Measurements from ENCODE around the gene RLF.

RLF gene

GRCh38 chr1:40141878-40142535 is 19.2 kb upstream of the RLF start:
- no peak overlapping the region for H3K9ac ChIP-seq (ENCODE audit: low read depth in 1 of 2, low read length in 2 of 2)
- H3K27ac ChIP-seq (ENCODE audit: low read depth, low read length): no peak overlapping the region
- no peaks in the 10 kb centered on the region for H3K9me3 ChIP-seq (ENCODE audit: control insufficient read depth in 1 of 2, low read length in 2 of 2)
- no peaks in the 10 kb centered on the region for H3K36me3 ChIP-seq (ENCODE audit: control insufficient read depth in 1 of 2, insufficient read depth in 2 of 2, low read length in 2 of 2)
- H3K4me1 ChIP-seq (ENCODE audit: control insufficient read depth in 1 of 2, insufficient read depth in 2 of 2, low read length in 2 of 2): no peaks in the 10 kb centered on the region
- H3K4me3 ChIP-seq (ENCODE audit: low read depth in 1 of 2, low read length in 2 of 2): no peak overlapping the region
- peaks cover 3 to 8% of the 10 kb centered on the region in 2 donors for H3K27me3 ChIP-seq (ENCODE audit: control insufficient read depth in 1 of 2, insufficient read depth in 2 of 2, low read length in 2 of 2)

GRCh38 chr1:40143891-40144575 is 17.2 kb upstream of the RLF start:
- Histone ChIP-seq H3K36me3 (ENCODE audit: control insufficient read depth in 1 of 2, insufficient read depth in 2 of 2, low read length in 2 of 2) (no peaks in the 10 kb centered on the region), H3K4me1 (ENCODE audit: control insufficient read depth in 1 of 2, insufficient read depth in 2 of 2, low read length in 2 of 2) (no peaks in the 10 kb centered on the region), H3K27ac (ENCODE audit: low read depth, low read length) (no peak overlapping the region), H3K9ac (ENCODE audit: low read depth in 1 of 2, low read length in 2 of 2) (no peak overlapping the region), H3K27me3 (ENCODE audit: control insufficient read depth in 1 of 2, insufficient read depth in 2 of 2, low read length in 2 of 2) (peaks cover 6 to 22% of the 10 kb centered on the region in 2 donors), H3K4me3 (ENCODE audit: low read depth in 1 of 2, low read length in 2 of 2) (no peak overlapping the region), H3K9me3 (ENCODE audit: control insufficient read depth in 1 of 2, low read length in 2 of 2) (no peaks in the 10 kb centered on the region)

GRCh38 chr1:40151457-40152079 is 9.6 kb upstream of the RLF start:
- Histone ChIP-seq H3K9me3 (ENCODE audit: control insufficient read depth in 1 of 2, low read length in 2 of 2) (no peaks in the 10 kb centered on the region), H3K9ac (ENCODE audit: low read depth in 1 of 2, low read length in 2 of 2) (no peak overlapping the region), H3K27ac (ENCODE audit: low read depth, low read length) (no peak overlapping the region), H3K36me3 (ENCODE audit: control insufficient read depth in 1 of 2, insufficient read depth in 2 of 2, low read length in 2 of 2) (no peaks in the 10 kb centered on the region), H3K4me3 (ENCODE audit: low read depth in 1 of 2, low read length in 2 of 2) (no peak overlapping the region), H3K27me3 (ENCODE audit: control insufficient read depth in 1 of 2, insufficient read depth in 2 of 2, low read length in 2 of 2) (peaks cover 3 to 25% of the 10 kb centered on the region in 2 donors), H3K4me1 (ENCODE audit: control insufficient read depth in 1 of 2, insufficient read depth in 2 of 2, low read length in 2 of 2) (peaks cover 0 to 7% of the 10 kb centered on the region in 2 donors)

DNA sequence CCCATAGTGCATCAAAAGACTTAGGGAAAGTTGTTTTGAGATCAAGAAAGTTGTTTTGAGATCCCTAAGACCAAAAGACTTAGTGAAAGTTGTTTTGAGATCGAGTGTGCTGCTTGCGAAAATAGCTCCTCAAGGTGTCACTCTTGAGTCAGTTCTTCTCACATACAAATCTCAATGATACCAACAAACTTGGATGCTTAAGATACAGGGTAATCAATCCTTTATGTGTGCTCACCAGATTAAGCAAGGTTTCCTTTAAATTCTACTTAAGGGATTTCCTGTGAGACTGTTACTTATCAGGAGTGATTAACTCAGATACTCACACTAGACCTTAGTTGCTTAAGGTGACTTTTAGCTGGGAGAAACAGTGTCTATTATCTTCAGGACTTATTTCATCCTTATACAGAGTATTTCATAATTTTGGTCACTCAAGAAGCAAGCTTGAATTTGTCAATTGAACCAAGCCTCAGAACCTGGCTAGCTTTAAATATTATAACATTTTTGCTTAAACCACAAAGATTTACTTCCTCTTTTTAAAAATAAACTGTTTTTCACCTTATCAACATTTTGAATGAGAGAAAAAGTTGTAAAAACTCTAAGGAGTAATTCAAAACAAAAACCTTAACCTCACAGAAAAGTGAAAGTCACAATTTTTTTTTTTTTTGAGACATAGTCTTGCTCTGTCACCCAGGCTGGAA is 8.0 kb upstream of the RLF start:
- peaks cover 0 to 11% of the 10 kb centered on the region in 2 donors for H3K27me3 ChIP-seq (ENCODE audit: control insufficient read depth in 1 of 2, insufficient read depth in 2 of 2, low read length in 2 of 2)
- no peak overlapping the region for H3K27ac ChIP-seq (ENCODE audit: low read depth, low read length)
- H3K9me3 ChIP-seq (ENCODE audit: control insufficient read depth in 1 of 2, low read length in 2 of 2): no peaks in the 10 kb centered on the region
- H3K4me1 ChIP-seq (ENCODE audit: control insufficient read depth in 1 of 2, insufficient read depth in 2 of 2, low read length in 2 of 2): peaks cover 0 to 7% of the 10 kb centered on the region in 2 donors
- H3K9ac ChIP-seq (ENCODE audit: low read depth in 1 of 2, low read length in 2 of 2): no peak overlapping the region
- no peak overlapping the region for H3K4me3 ChIP-seq (ENCODE audit: low read depth in 1 of 2, low read length in 2 of 2)
- no peaks in the 10 kb centered on the region for H3K36me3 ChIP-seq (ENCODE audit: control insufficient read depth in 1 of 2, insufficient read depth in 2 of 2, low read length in 2 of 2)

DNA sequence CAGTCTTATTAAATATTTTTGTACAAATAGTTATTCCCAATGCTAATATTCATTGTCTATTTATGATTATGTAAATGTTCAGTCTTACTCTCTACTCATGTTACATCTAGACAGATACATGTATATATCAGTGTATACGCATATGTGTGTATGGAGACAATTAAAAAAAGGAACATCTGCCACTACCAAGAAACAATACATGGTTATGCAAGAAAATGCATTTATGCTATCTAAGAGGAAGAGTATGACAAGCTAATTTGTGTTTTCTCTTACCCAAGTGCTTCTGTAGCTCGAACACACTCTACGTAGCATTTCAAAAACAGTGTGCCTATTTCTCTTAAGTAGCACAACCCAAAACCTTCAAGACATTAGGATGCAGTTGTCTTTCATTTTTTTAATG is 6.1 kb upstream of the RLF start:
- no peak overlapping the region for H3K27ac ChIP-seq (ENCODE audit: low read depth, low read length)
- H3K4me3 ChIP-seq (ENCODE audit: low read depth in 1 of 2, low read length in 2 of 2): no peak overlapping the region
- peaks cover 0 to 8% of the 10 kb centered on the region in 2 donors for H3K27me3 ChIP-seq (ENCODE audit: control insufficient read depth in 1 of 2, insufficient read depth in 2 of 2, low read length in 2 of 2)
- peaks cover 0 to 7% of the 10 kb centered on the region in 2 donors for H3K4me1 ChIP-seq (ENCODE audit: control insufficient read depth in 1 of 2, insufficient read depth in 2 of 2, low read length in 2 of 2)
- H3K36me3 ChIP-seq (ENCODE audit: control insufficient read depth in 1 of 2, insufficient read depth in 2 of 2, low read length in 2 of 2): no peaks in the 10 kb centered on the region
- no peaks in the 10 kb centered on the region for H3K9me3 ChIP-seq (ENCODE audit: control insufficient read depth in 1 of 2, low read length in 2 of 2)
- no peak overlapping the region for H3K9ac ChIP-seq (ENCODE audit: low read depth in 1 of 2, low read length in 2 of 2)

DNA sequence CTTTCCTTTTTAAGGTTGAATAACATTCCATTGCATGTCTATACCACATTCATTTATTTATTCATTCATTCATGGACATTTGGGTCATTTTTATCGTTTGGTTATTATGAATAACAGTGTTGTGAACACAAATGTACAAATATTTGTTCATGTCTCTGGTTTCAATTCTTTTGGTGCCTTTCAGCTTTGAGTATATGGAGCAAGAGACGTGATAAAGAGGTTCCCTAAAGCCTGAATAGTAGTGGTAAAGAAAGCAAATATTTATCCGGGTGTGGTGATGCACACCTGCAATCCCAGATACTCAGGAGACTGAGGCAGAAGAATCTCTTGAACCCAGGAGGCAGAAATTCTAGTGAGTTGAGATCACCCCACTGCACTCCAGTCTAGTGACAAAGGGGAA is 5.3 kb upstream of the RLF start:
- Histone ChIP-seq H3K9ac (ENCODE audit: low read depth in 1 of 2, low read length in 2 of 2) (no peak overlapping the region), H3K4me3 (ENCODE audit: low read depth in 1 of 2, low read length in 2 of 2) (no peak overlapping the region), H3K27ac (ENCODE audit: low read depth, low read length) (no peak overlapping the region), H3K27me3 (ENCODE audit: control insufficient read depth in 1 of 2, insufficient read depth in 2 of 2, low read length in 2 of 2) (peaks cover 0 to 8% of the 10 kb centered on the region in 2 donors), H3K36me3 (ENCODE audit: control insufficient read depth in 1 of 2, insufficient read depth in 2 of 2, low read length in 2 of 2) (no peaks in the 10 kb centered on the region), H3K9me3 (ENCODE audit: control insufficient read depth in 1 of 2, low read length in 2 of 2) (no peaks in the 10 kb centered on the region), H3K4me1 (ENCODE audit: control insufficient read depth in 1 of 2, insufficient read depth in 2 of 2, low read length in 2 of 2) (peaks cover 0 to 7% of the 10 kb centered on the region in 2 donors)

DNA sequence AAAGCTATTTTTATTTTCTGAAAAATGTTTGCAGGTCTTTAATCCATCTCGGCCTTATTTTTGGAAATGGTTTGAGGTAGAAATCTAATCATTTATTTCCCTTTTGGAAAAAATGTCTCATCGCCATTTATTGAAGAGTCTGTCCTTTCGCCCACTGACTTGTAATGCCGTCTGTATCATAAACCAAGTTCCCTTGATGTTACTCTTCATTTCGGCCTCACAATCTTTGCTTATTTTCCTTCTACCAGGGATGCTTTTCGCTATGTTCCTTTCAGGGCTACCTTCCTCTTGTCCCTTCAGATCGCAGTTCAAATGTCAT is 422 bp upstream of the RLF start:
- peaks cover 16 to 22% of the 10 kb centered on the region in 2 donors for H3K4me1 ChIP-seq (ENCODE audit: control insufficient read depth in 1 of 2, insufficient read depth in 2 of 2, low read length in 2 of 2)
- H3K27me3 ChIP-seq (ENCODE audit: control insufficient read depth in 1 of 2, insufficient read depth in 2 of 2, low read length in 2 of 2): peaks cover 0 to under 1% of the 10 kb centered on the region in 2 donors
- no peaks in the 10 kb centered on the region for H3K36me3 ChIP-seq (ENCODE audit: control insufficient read depth in 1 of 2, insufficient read depth in 2 of 2, low read length in 2 of 2)
- peak overlapping the region; percentile 94 for H3K27ac ChIP-seq (ENCODE audit: low read depth, low read length)
- peak overlapping the region; percentile 91 to 94 for H3K4me3 ChIP-seq (ENCODE audit: low read depth in 1 of 2, low read length in 2 of 2)
- no peaks in the 10 kb centered on the region for H3K9me3 ChIP-seq (ENCODE audit: control insufficient read depth in 1 of 2, low read length in 2 of 2)
- H3K9ac ChIP-seq (ENCODE audit: low read depth in 1 of 2, low read length in 2 of 2): peak overlapping the region; percentile 94 to 97

DNA sequence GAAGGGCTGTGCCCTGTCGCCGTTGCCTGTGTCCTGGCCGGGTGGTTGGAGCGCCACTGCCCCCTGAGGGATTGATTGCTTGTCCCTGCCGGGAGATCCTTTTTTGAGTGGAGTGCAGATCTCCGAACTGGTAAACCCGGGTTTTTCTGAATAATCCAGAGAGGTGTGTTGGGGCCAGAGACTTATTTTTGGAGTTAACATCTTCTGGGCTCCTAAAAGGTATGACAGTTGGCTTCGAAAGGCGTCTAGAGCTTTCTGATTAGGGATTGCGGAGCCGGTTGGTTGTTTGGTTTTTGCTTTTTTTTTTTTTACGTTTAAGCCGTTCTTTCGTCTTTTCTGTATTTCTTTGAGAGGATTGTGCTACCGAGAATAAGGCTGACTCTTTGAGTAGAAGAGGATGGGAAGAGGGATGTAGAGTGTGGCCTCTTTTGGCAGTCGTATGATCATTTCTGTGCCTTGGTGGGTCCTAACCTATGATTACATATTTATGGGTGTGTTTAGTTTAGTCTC is 756 bp downstream of the RLF start:
- Histone ChIP-seq H3K9me3 (ENCODE audit: control insufficient read depth in 1 of 2, low read length in 2 of 2) (no peaks in the 10 kb centered on the region), H3K27me3 (ENCODE audit: control insufficient read depth in 1 of 2, insufficient read depth in 2 of 2, low read length in 2 of 2) (no peaks in the 10 kb centered on the region), H3K36me3 (ENCODE audit: control insufficient read depth in 1 of 2, insufficient read depth in 2 of 2, low read length in 2 of 2) (no peaks in the 10 kb centered on the region), H3K4me1 (ENCODE audit: control insufficient read depth in 1 of 2, insufficient read depth in 2 of 2, low read length in 2 of 2) (peaks cover 16 to 22% of the 10 kb centered on the region in 2 donors), H3K27ac (ENCODE audit: low read depth, low read length) (peak overlapping the region; percentile 94), H3K4me3 (ENCODE audit: low read depth in 1 of 2, low read length in 2 of 2) (peak overlapping the region; percentile 91 to 94), H3K9ac (ENCODE audit: low read depth in 1 of 2, low read length in 2 of 2) (peak overlapping the region; percentile 94 to 97)

DNA sequence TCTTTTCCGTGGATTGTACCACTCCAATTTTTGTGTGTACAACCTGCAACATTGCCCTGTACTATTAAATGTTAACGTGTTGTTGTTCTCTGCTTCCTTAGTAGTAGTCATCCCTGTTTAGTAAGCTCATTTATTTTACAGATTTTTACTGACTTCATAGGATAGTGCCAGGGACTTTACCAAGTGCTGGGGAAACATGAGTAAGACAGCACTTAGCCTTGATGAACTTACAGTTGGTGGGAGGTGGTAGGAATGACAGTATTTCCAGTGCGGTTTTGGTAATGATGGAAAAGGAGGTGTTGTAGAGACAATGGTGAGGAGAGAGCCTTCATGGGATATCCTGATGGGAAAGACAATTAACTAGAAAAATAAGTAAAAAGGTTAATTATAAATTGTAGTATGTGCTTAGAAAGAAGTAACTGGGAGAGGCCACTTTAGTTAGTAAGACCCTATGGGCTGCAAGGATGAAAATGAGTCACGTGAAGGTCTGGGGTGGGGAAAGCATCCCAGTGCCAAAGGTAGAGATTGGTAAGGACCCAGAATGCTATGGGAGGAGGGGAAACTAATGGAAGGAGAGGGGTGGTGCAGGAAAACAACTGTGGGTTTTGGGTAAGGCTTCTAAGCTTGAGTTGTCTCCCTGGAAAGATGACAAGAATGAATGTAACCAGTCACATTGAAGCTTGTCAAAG is 1.7 kb downstream of the RLF start:
- Histone ChIP-seq H3K9me3 (ENCODE audit: control insufficient read depth in 1 of 2, low read length in 2 of 2) (no peaks in the 10 kb centered on the region), H3K27me3 (ENCODE audit: control insufficient read depth in 1 of 2, insufficient read depth in 2 of 2, low read length in 2 of 2) (no peaks in the 10 kb centered on the region), H3K4me3 (ENCODE audit: low read depth in 1 of 2, low read length in 2 of 2) (peak overlapping the region; percentile 91 to 94), H3K4me1 (ENCODE audit: control insufficient read depth in 1 of 2, insufficient read depth in 2 of 2, low read length in 2 of 2) (peaks cover 21 to 22% of the 10 kb centered on the region in 2 donors), H3K27ac (ENCODE audit: low read depth, low read length) (no peak overlapping the region), H3K36me3 (ENCODE audit: control insufficient read depth in 1 of 2, insufficient read depth in 2 of 2, low read length in 2 of 2) (no peaks in the 10 kb centered on the region), H3K9ac (ENCODE audit: low read depth in 1 of 2, low read length in 2 of 2) (peak overlapping the region; percentile 94 to 97)

Data from duodenal mucosa (tissue), 2 donors.